ENCODE results near the gene SLX4IP. TPM values are rescaled to one million over a fixed set of nuclear protein-coding genes. Genes with fewer than 3 reads are reported as not detected.

The SLX4IP gene
- total and polyA plus RNA-seq, 2 donors (not counting 1 experiment from before 2014, with no cell fraction given): 1.9 to 8.1 TPM

- DNase-seq (ENCODE audit: low read depth in 2 of 2): no peak
- no peak for TF ChIP-seq EZH2 (IDR thresholded peaks at IDR 0.05; ENCODE audit: low read length, missing control alignments)
- Histone ChIP-seq H3K4me2 (ENCODE audit: extremely low read depth, insufficient read depth, low read length) (no peak overlapping the region), H2AFZ (ENCODE audit: low read length) (no peak overlapping the region), H3K4me3 (replicated peaks in 1 of 4; ENCODE audit: control extremely low read depth in 1 of 4, insufficient read depth in 1 of 4, low read depth in 3 of 4, low read length in 4 of 4) (no peak overlapping the region), H3K4me1 (ENCODE audit: control insufficient read depth, extremely low read depth, insufficient read depth, low read length) (peaks cover 8% of the 10 kb centered on the region), H3K36me3 (ENCODE audit: control insufficient read depth, insufficient read depth, low read length) (no peaks in the 10 kb centered on the region), H3K27ac (ENCODE audit: insufficient read depth, low read length) (no peak overlapping the region), H3K9me3 (ENCODE audit: control insufficient read depth, insufficient read depth, low read depth, low read length) (no peaks in the 10 kb centered on the region), H4K20me1 (ENCODE audit: control insufficient read depth, extremely low read depth, insufficient read depth, low read length) (no peaks in the 10 kb centered on the region), H3K9ac (ENCODE audit: insufficient read depth, low read length) (no peak overlapping the region), H3K79me2 (ENCODE audit: control insufficient read depth, insufficient read depth, low read length) (no peaks in the 10 kb centered on the region), H3K27me3 (ENCODE audit: control insufficient read depth, insufficient read depth, low read length) (no peaks in the 10 kb centered on the region)
These were observed 125.6 kb downstream of the SLX4IP start for GRCh38 chr20:10560686-10561085.

- TF ChIP-seq, protein P1, sequence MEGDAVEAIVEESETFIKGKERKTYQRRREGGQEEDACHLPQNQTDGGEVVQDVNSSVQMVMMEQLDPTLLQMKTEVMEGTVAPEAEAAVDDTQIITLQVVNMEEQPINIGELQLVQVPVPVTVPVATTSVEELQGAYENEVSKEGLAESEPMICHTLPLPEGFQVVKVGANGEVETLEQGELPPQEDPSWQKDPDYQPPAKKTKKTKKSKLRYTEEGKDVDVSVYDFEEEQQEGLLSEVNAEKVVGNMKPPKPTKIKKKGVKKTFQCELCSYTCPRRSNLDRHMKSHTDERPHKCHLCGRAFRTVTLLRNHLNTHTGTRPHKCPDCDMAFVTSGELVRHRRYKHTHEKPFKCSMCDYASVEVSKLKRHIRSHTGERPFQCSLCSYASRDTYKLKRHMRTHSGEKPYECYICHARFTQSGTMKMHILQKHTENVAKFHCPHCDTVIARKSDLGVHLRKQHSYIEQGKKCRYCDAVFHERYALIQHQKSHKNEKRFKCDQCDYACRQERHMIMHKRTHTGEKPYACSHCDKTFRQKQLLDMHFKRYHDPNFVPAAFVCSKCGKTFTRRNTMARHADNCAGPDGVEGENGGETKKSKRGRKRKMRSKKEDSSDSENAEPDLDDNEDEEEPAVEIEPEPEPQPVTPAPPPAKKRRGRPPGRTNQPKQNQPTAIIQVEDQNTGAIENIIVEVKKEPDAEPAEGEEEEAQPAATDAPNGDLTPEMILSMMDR (conservative IDR thresholded peaks at IDR 0.05 in 1 of 2, IDR thresholded peaks at IDR 0.05 in 1 of 2; ENCODE audit: low read depth in 1 of 2, low read length in 2 of 2): no peak
- TF ChIP-seq EZH2 (IDR thresholded peaks at IDR 0.05; ENCODE audit: low read length, missing control alignments): no peak
- H3K36me3 ChIP-seq (ENCODE audit: control insufficient read depth, insufficient read depth, low read length): no peaks in the 10 kb centered on the region
- H3K9ac ChIP-seq (ENCODE audit: insufficient read depth, low read length): no peak overlapping the region
- no peak overlapping the region for H3K4me2 ChIP-seq (ENCODE audit: extremely low read depth, insufficient read depth, low read length)
- H3K4me3 ChIP-seq (replicated peaks in 1 of 4; ENCODE audit: control extremely low read depth in 1 of 4, insufficient read depth in 1 of 4, low read depth in 3 of 4, low read length in 4 of 4): no peak overlapping the region
- H3K79me2 ChIP-seq (ENCODE audit: control insufficient read depth, insufficient read depth, low read length): no peaks in the 10 kb centered on the region
- H2AFZ ChIP-seq (ENCODE audit: low read length): no peak overlapping the region
- no peak for DNase-seq (ENCODE audit: low read depth in 2 of 2)
- no peak overlapping the region for H3K27ac ChIP-seq (ENCODE audit: insufficient read depth, low read length)
- H4K20me1 ChIP-seq (ENCODE audit: control insufficient read depth, extremely low read depth, insufficient read depth, low read length): no peaks in the 10 kb centered on the region
- H3K4me1 ChIP-seq (ENCODE audit: control insufficient read depth, extremely low read depth, insufficient read depth, low read length): peaks cover 8% of the 10 kb centered on the region
- H3K27me3 ChIP-seq (ENCODE audit: control insufficient read depth, insufficient read depth, low read length): no peaks in the 10 kb centered on the region
- no peaks in the 10 kb centered on the region for H3K9me3 ChIP-seq (ENCODE audit: control insufficient read depth, insufficient read depth, low read depth, low read length)
These were observed 126.2 kb downstream of the SLX4IP start for GRCh38 chr20:10561302-10561701.

DNA sequence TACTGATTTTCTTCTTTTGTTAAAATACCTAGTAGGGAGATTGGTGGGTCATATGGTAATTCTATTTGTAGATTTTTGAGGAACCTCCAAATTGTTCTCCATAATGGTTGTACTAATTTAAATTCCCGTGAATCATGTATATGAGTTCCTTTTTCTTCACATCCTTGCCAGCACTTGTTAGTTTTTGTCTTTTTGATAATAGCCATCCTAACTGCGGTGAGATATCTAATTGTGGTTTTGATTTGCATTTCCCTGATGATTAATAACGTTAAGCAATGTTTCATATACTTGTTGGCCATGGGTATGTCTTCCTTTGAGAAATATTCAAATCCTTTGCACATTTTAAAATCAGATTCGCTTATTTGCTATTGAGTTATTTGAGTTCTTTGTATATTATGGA, 127.8 kb downstream of the SLX4IP start:
- no peak for TF ChIP-seq EZH2 (IDR thresholded peaks at IDR 0.05; ENCODE audit: low read length, missing control alignments)
- TF ChIP-seq, protein P1 (conservative IDR thresholded peaks at IDR 0.05 in 1 of 2, IDR thresholded peaks at IDR 0.05 in 1 of 2; ENCODE audit: low read depth in 1 of 2, low read length in 2 of 2): no peak
- DNase-seq (ENCODE audit: low read depth in 2 of 2): peak in 1 of 2 donors; percentile 29
- H3K9me3 ChIP-seq (ENCODE audit: control insufficient read depth, insufficient read depth, low read depth, low read length): no peaks in the 10 kb centered on the region
- H3K4me2 ChIP-seq (ENCODE audit: extremely low read depth, insufficient read depth, low read length): no peak overlapping the region
- H3K9ac ChIP-seq (ENCODE audit: insufficient read depth, low read length): no peak overlapping the region
- H3K27ac ChIP-seq (ENCODE audit: insufficient read depth, low read length): no peak overlapping the region
- H3K36me3 ChIP-seq (ENCODE audit: control insufficient read depth, insufficient read depth, low read length): no peaks in the 10 kb centered on the region
- no peak overlapping the region for H2AFZ ChIP-seq (ENCODE audit: low read length)
- no peaks in the 10 kb centered on the region for H3K79me2 ChIP-seq (ENCODE audit: control insufficient read depth, insufficient read depth, low read length)
- H3K4me1 ChIP-seq (ENCODE audit: control insufficient read depth, extremely low read depth, insufficient read depth, low read length): peaks cover 8% of the 10 kb centered on the region
- no peaks in the 10 kb centered on the region for H4K20me1 ChIP-seq (ENCODE audit: control insufficient read depth, extremely low read depth, insufficient read depth, low read length)
- no peak overlapping the region for H3K4me3 ChIP-seq (replicated peaks in 1 of 4; ENCODE audit: control extremely low read depth in 1 of 4, insufficient read depth in 1 of 4, low read depth in 3 of 4, low read length in 4 of 4)
- no peaks in the 10 kb centered on the region for H3K27me3 ChIP-seq (ENCODE audit: control insufficient read depth, insufficient read depth, low read length)
